Choroid plexus epithelial cell (primary cell): ENCODE measurements around the gene ATF7IP.

ENCODE experiments used
- DNase-seq: peaks from one replicate; pipeline ENCODE4 v3.0.0-alpha.2; 2010; ENCODE audit warnings: low read depth
- H3K4me3 ChIP-seq: 2 replicates; pipeline ENCODE4 v1.5.1; 2011; ENCODE audit warnings: low read depth, mild to moderate bottlenecking, control low read depth, low read length, moderate library complexity
- TF ChIP-seq, protein P1 (sequence below): conservative IDR thresholded peaks from 2 replicates; pipeline ENCODE4 v1.5.1; 2011; ENCODE audit warnings: low read depth, mild to moderate bottlenecking, control low read depth, inconsistent platforms, low read length, moderate library complexity

Gene ATF7IP

GRCh38 chr12:14424545-14424944 lies 59.1 kb downstream of the ATF7IP start:
- DNase-seq: no peak
- TF ChIP-seq, protein P1, sequence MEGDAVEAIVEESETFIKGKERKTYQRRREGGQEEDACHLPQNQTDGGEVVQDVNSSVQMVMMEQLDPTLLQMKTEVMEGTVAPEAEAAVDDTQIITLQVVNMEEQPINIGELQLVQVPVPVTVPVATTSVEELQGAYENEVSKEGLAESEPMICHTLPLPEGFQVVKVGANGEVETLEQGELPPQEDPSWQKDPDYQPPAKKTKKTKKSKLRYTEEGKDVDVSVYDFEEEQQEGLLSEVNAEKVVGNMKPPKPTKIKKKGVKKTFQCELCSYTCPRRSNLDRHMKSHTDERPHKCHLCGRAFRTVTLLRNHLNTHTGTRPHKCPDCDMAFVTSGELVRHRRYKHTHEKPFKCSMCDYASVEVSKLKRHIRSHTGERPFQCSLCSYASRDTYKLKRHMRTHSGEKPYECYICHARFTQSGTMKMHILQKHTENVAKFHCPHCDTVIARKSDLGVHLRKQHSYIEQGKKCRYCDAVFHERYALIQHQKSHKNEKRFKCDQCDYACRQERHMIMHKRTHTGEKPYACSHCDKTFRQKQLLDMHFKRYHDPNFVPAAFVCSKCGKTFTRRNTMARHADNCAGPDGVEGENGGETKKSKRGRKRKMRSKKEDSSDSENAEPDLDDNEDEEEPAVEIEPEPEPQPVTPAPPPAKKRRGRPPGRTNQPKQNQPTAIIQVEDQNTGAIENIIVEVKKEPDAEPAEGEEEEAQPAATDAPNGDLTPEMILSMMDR: no peak
- H3K4me3 ChIP-seq: no peak overlapping the region

- TF ChIP-seq, protein P1: no peak
- DNase-seq: no peak
- no peak overlapping the region for H3K4me3 ChIP-seq
Observed at GRCh38 chr12:14426792-14427191, 61.3 kb downstream of the ATF7IP start.

GRCh38 chr12:14427929-14428328 lies 62.4 kb downstream of the ATF7IP start:
- DNase-seq: no peak
- TF ChIP-seq, protein P1: no peak
- H3K4me3 ChIP-seq: no peak overlapping the region

DNA sequence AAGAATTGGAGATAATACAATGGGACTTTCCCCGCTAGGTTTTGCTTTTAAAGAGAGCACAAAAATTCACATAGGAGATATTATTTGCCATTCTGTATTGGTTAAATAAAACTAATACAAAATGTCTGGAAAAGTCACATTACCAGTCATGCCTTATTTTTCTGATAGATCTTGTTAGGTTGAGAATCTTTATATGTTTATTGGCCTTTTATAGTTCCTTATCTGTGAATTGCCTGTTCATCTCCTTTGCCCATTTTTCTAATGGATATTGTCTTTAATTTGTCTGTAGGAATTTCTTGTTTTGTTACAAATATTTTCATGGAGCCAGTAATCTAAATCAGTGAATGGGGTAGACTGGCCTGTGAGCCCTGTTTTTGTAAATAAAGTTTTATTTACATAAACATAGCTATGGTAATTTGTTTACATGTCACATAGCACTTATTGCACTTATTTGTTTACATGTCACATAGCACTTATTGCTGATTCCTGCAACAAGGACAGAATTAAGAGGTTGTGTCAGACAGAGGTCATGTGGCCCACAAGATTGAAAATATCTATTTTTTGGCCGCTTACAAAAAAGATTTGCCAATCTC lies 65.0 kb downstream of the ATF7IP start:
- TF ChIP-seq, protein P1: no peak
- no peak for DNase-seq
- no peak overlapping the region for H3K4me3 ChIP-seq

DNA sequence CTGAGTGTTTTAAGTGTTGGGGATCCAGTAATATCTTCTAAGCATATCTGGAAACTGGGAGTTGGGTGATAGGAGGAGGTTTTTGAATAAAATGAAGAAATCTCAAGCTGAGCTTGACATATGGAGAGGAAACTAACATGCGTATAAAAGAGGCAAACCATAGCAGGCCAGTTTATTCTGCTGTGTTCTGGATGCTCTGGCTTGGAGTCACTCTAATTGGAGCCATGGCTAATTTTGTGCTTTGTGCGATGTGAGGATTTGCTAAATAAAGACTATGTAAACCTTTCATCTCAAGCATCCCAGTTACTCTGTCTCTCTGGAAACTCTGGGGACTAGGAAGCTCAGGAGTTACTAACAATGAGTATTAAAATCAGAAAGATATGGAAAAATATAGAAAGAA lies 66.5 kb downstream of the ATF7IP start:
- TF ChIP-seq, protein P1: no peak
- no peak overlapping the region for H3K4me3 ChIP-seq
- no peak for DNase-seq

DNA sequence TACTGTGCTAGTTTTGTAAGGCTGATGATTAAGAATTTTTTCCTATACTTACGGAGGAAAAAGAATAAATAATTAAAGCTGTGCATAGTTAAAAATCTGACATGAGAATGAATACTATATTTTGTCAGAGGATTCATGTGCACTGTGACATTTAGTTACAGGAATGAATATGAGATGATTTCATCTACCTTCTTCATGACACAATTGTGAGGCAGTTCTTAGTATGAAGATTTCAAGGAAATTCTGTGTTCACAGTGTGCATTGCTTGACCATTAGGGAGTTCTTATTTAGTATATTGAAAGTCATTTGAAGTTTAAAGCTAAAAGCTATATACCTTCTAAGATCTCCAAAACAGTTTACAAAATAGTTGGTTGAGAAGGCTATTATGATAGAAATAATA lies 70.1 kb downstream of the ATF7IP start:
- H3K4me3 ChIP-seq: no peak overlapping the region
- TF ChIP-seq, protein P1: no peak
- no peak for DNase-seq

- H3K4me3 ChIP-seq: no peak overlapping the region
- peak; percentile 35 for DNase-seq
- TF ChIP-seq, protein P1: no peak
Observed at GRCh38 chr12:14442221-14442881, 76.9 kb downstream of the ATF7IP start.
